Erythroblast (primary cell): ENCODE data around the gene PKD1L1.
"Not testable (repeated sequence)": the region's sequence is repeated elsewhere in the genome, so short reads cannot be mapped to it uniquely, and the experiment has no call there.

Source experiments
- DNase-seq, 2 experiments: peaks; one replicate each; lab custom pipeline; 2025; lab: John Stamatoyannopoulos, UW
- GATA1 ChIP-seq: IDR thresholded peaks from 2 replicates; pipeline ENCODE4 v1.6.1; 2011; ENCODE audit warnings: low read depth, mild to moderate bottlenecking, control low read depth, low read length, moderate library complexity
- POLR2A ChIP-seq: IDR thresholded peaks from 2 replicates; pipeline ENCODE4 v1.6.1; 2011; ENCODE audit warnings: mild to moderate bottlenecking, low read length

Gene PKD1L1

DNA sequence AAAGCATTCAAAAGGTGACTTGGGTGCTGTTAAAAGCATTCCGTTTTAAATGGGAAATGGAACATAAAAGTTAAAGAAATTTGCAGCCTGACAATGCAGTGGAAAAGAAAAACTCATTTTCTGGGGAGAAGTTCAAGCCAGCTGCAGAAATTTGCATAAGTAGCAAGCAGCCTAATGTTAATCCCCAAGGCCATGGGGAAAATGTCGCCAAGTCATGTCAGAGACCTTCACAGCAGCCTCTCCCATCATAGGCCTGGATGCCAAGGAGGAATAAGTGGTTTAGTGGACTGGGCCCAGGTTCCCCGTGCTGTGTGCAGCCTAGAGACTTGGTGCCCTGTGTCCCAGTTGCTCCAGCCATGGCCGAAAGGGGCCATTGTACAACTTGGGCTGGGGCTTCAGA, 154.2 kb downstream of the PKD1L1 start:
- TF ChIP-seq GATA1 (no peak), POLR2A (no peak)
- DNase-seq = no peak

DNA sequence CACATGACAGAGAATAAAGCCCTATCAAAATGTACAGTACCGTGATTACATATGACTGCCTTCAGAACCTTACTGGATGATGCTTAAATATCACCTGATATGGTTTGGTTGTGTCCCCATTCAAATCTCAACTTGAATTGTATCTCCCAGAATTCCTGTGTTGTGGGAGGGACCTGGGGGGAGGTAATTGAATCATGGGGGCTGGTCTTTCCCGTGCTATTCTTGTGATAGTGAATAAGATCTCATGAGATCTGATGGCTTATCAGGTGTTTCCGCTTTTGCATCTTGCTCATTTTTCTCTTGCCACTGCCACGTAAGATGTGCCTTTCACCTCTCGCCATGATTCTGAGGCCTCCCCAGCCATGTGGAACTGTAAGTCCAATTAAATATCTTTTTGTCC, 155.1 kb downstream of the PKD1L1 start:
- not testable (repeated sequence) for DNase-seq

DNA sequence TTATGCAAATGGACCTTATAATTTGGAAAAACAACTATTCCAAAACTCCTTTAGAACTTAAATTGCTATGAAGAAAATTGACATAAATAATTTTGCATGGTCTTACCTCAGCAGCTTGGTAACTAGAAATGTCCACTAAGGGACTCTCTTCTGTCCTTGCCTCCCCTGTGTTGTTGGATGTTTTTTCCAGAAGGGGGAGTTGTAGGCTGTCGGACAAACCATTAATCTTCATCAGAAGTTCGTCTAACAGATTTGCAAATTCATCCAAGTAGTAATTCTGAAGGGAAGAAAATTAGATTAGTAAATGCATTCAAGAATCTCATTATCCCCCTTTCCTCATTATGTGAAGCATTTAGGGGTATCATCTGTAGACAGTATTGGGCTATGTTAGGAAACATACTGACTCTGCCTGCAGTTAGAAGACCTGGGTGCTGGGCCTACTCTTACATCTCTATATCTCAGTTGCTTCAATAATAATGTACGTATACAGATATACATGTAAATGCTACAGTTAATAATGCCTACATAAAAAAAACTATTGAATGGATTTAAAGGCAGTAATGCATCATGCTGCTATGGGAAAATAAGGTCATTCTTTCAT, 155.6 kb downstream of the PKD1L1 start:
- DNase-seq = peak; percentile 14 to 27
- no peak for TF ChIP-seq POLR2A
- no peak for TF ChIP-seq GATA1

DNA sequence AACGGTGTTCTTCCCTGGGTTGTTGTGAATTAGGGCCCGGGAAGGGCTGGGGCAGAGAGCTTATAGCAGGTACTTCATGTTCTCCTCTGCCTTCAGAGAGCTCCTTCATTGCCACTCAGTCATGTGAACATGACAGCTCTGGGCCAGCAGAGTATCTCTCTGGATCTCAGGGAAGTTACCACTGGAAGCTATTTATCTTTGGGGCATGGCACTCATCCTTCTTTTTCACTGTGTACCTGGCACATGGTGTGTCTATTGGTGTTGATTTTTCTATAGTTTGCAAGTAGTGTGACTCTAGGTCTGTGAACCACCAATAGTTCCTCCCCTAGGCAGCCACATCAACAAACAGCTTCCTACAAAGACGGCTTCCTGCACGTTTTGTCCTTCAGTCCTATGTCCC, 156.6 kb downstream of the PKD1L1 start:
- TF ChIP-seq POLR2A = no peak
- no peak for TF ChIP-seq GATA1
- no peak for DNase-seq

DNA sequence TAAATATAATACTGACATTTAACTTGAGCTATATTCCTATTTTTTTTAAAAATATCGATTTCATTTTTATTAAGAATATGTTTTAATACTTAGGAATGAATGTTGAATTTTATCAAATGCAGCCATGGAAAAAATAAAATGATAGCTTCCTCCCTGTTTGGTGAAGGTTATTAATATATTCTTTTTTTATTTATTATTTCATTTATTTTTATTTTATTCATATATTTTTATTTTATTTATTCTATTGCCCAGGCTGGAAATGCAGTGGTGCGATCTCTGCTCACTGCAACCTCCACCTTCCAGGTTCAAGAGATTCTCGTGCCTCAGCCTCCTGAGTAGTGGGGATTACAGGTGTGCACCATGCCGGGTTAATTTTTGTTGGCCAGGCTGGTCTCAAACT, 160.2 kb downstream of the PKD1L1 start:
- TF ChIP-seq POLR2A = no peak
- no peak for TF ChIP-seq GATA1
- no peak for DNase-seq

DNA sequence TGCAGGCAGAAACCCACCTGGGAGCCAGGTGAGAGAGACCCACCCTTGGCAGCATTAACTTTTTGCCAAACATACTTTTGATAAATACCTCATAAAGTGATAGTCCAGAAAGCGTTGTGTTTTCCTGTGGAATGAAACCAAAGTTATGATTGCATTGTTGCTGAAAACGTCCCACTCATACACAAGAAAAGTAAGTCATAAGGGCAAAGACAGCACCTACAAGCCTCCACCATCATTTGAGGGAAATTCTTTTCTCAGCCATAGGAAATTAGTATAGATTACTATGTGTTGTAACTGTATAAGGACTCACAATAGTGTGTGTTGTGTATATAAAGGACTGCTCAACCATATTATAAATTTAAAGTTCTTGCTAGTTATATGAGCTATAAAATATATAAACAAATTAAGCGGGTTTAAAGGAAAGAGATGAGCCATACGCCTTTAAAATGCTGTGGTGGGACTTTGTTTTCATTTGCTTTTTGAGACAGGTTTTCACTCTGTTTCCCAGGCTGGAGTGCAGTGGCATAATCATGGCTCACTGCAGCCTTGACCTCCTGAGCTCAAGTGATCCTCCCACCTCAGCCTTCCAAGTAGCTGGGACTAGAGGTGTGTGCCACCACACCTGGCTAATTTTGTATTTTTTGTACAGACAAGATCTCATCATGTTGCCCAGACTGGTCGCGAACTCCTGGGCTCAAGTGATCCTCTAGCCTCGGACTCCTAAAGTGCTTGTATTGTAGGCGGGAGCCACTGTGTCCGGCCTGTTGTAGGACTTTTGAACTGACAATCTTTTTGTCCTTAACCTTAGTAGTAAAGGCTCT, 160.8 kb downstream of the PKD1L1 start:
- TF ChIP-seq GATA1 (no peak), POLR2A (no peak)
- DNase-seq = no peak

DNA sequence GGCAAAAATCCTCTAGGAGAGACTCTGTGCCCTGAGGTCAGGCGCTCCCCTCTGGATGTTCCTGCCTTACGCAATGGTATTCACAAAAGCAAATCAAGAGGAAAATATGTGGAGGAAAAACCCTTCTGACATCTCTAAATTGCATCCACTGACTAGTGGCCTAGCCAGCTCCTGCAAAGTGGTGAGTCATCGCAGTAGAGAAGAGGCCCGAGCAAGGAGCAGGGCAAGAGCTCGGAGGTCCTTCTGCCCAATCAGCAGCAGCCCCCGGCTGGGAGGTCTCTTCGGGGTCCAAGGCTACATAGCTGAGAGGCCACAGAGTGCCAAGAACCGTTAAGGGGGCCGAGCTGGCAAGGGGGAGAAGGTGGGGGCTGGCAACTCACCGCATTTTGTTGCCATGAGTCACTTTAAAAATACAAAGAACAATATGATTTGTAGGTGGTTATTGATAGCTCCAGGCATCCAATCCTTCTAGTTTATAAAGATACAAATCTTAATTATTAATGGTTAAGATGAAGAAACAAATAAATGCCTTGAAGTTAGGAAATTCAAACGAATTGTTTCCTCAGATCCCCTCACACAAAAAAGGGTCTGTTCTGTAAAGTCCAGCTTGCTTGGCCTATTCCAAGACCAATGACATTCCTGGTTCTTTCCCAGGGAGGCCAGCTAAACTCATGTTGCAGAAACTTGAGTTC, 161.6 kb downstream of the PKD1L1 start:
- DNase-seq = no peak
- TF ChIP-seq POLR2A (no peak), GATA1 (no peak)

DNA sequence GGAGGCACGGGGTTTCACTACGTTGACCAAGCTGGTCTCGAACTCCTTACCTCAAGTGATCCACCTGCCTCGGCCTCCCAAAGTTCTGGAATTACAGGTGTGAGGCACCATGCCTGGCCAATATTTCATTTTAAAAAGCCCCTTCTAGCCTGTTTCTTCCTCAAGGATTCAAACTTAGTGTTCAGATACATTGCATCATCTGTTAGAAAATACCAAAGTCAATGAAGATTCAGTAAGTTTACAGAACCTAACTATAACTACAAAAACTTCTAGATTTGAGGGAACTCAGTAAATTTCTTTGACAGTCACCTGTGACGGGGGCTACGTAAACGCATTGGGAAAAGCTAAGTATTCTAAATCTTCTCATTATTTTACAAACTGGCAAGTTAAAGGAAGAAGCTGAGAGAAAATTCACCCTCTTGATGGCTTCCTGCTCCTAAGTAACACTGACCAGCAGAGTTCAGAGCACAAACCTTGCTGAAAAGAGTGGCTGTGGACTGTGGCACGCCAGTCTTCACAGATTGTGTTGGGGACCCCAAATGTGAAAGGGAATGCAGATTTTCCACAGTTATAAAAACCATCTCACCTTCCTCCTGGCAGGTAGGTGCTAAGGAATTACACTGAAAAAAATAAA, 162.2 kb downstream of the PKD1L1 start:
- TF ChIP-seq GATA1 = no peak
- no peak for TF ChIP-seq POLR2A
- no peak for DNase-seq

DNA sequence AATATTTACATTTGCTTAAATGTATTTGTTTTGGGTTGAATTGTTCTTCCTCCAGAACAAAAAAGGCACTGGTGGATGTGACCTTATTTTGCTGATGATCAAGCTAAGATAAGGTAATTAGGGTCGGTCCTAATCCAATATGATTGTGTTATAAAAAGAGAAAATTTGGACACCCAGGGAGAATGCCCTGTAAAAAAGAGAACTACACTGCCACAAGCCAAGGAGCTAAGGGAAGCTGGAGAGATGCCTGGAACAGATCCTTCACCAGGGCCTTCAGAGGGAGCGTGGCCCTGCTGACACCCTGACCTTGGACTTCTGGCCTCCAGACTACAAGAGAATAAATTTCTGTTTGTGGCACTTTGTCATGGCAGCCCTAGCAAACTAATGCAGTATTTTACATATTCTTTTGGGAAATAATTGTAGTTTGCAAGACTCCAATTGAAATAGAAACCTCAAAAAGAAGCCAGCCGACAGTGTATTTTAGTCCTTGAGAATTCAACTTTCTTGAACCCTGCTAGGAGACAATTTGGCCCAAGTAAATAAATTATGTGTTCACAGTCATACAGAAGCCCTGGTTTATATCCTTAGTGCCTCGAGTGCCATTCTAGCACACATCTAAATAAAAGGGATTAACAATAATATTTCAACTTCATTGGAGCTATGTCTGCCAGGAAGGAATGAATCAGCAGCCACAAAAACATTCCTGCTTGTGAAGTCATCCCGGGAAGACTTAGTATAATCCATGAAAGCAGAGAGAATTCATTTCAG, 164.6 kb downstream of the PKD1L1 start:
- TF ChIP-seq POLR2A (no peak), GATA1 (no peak)
- DNase-seq = no peak

DNA sequence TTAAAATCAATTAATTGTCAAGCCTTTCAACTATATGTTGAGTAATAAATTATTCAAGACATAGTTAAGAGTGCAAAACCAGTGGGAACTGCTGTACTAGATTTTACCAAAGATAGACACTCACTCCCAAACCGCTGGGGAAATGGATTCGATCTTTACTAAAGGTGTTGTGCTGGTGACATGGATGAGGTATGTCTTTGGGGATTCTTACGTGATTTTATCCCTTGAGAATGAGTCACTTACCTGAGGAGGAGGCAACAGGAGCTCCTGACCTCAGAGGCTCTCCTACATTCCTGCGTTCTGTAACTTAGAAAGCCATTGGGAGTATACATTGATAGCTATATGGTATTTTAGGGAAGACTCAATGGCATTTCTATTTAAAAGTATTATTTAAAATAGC, 165.5 kb downstream of the PKD1L1 start:
- DNase-seq = no peak
- TF ChIP-seq POLR2A (no peak), GATA1 (no peak)

DNA sequence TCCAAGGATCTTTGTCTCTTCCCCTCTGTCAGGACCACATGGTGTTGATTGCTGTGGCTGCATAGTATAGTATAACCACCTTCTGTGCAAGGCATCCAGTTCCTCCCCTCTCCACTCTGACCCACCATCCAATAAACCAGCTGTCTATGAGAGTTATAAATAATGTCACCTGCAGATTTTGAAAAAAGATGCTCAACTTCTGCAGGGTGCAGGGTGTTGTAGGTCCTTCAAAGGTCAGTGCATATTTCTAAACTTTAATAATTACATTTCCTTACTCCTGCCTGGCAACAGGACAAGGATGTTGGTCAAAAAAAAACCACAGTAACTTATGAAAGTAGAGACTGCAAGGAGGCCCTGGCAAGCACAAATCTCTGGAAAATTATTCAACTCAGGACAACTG, 166.2 kb downstream of the PKD1L1 start:
- no peak for DNase-seq
- TF ChIP-seq GATA1 = no peak
- no peak for TF ChIP-seq POLR2A

DNA sequence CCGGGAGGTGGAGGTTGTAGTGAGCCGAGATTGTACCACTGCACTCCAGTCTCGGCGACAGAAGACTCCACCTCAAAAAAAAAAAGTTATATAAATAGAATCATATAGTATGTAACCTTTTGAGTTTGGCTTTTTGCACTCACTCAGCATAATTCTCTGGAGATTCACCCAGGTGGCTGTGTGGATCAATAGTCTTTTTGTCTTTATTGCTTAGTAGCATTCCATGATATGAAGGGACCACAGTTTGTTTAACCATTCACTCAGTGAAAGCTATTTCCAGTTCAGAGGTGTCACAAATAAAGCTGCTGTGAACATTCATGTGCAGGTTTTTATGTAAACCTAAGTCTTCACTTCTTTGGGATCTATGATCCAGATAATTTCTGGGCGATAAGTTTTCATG, 167.7 kb downstream of the PKD1L1 start:
- no peak for DNase-seq
- TF ChIP-seq GATA1 (no peak), POLR2A (no peak)

DNA sequence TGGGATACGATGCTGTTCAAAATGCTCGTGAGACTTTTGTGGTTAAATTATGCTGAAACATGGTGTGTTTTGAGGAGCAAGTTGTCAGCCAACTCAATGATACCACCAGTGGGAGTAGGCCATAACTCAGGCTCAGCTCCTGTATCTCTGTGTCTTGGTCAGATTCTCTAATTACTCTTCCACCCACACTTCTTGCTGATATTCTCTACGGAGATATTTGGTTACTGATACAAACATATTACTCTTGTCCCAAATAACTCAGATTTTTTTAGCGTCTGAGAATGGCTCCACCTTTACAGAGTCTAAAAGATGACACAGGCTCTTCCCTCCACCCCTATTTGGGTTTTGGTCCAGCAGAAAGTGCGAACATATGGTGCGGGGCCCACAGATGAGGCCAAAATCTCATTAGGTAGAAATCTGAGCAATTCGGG, 168.9 kb downstream of the PKD1L1 start:
- no peak for DNase-seq
- no peak for TF ChIP-seq POLR2A
- no peak for TF ChIP-seq GATA1
